Lower leg skin (tissue), 3 donors: ENCODE results near the gene DSPP.

ENCODE experiments used
- CTCF ChIP-seq, 3 donors: fragments of 450-650 bp; IDR thresholded peaks; one replicate each; pipeline ENCODE4 v1.5.1; 2016; ENCODE audit warnings: antibody characterized with exemption in 3 of 3, mild to moderate bottlenecking in 3 of 3, moderate library complexity in 2 of 3
- POLR2A ChIP-seq, 2 donors: fragments of 450-650 bp; IDR thresholded peaks; one replicate each; pipeline ENCODE4 v1.6.1; 2016 to 2017; ENCODE audit warnings: antibody characterized with exemption in 2 of 2, mild to moderate bottlenecking in 1 of 2, moderate library complexity in 1 of 2

DNA sequence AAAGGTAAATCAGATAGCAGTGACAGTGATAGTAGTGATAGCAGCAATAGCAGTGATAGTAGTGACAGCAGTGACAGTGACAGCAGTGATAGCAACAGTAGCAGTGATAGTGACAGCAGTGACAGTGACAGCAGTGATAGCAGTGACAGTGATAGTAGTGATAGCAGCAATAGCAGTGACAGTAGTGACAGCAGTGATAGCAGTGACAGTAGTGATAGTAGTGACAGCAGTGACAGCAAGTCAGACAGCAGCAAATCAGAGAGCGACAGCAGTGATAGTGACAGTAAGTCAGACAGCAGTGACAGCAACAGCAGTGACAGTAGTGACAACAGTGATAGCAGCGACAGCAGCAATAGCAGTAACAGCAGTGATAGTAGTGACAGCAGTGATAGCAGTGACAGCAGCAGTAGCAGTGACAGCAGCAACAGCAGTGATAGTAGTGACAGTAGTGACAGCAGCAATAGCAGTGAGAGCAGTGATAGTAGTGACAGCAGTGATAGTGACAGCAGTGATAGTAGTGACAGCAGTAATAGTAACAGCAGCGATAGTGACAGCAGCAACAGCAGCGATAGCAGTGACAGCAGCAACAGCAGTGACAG lies 6.1 kb downstream of the DSPP start:
- TF ChIP-seq CTCF (IDR thresholded peaks at IDR 0.05) (no peak), POLR2A (IDR thresholded peaks at IDR 0.05) (no peak)
